Activated naive CD4-positive, alpha-beta T cell treated with anti-CD3 and anti-CD28 coated beads for 36 hours (primary cell): ENCODE data around the gene RUFY2. TPM values are rescaled to one million over a fixed set of nuclear protein-coding genes. Genes with fewer than 3 reads are reported as not detected.
A peak's percentile ranks its signal among the peaks of the same experiment; 100 is the strongest.

Source experiments
- CTCF ChIA-PET: fragments of 350-600 bp; sonication (Branson Sonifier 250); formaldehyde crosslinking; loops from one replicate; lab custom pipeline; 2021; ENCODE audit warnings: antibody characterized with exemption; lab: Charles Lee
- DNase-seq: peaks from one replicate; pipeline ENCODE4 v3.0.0-alpha.2; 2020
- H3K27ac Mint-ChIP-seq: one replicate; pipeline ENCODE4 v1.8.0; 2021; ENCODE audit warnings: mild to moderate bottlenecking, mixed read lengths
- H3K27me3 Mint-ChIP-seq: one replicate; pipeline ENCODE4 v1.8.0; 2021; ENCODE audit warnings: low read depth, mixed read lengths
- H3K36me3 Mint-ChIP-seq: one replicate; pipeline ENCODE4 v1.8.0; 2021; ENCODE audit warnings: low read depth, mixed read lengths
- H3K4me1 Mint-ChIP-seq: one replicate; pipeline ENCODE4 v1.8.0; 2021; ENCODE audit warnings: low read depth, mixed read lengths
- H3K4me3 Mint-ChIP-seq: one replicate; pipeline ENCODE4 v1.8.0; 2021; ENCODE audit warnings: mild to moderate bottlenecking, moderate library complexity, mixed read lengths
- H3K9me3 Mint-ChIP-seq: one replicate; pipeline ENCODE4 v1.8.0; 2021; ENCODE audit warnings: mixed read lengths
- intact Hi-C: fragments of 100-400 bp; cut with micrococcal nuclease; formaldehyde crosslinking; loops from one replicate; pipeline ENCODE4 v1.15.1; 2023
- total RNA-seq, 2 experiments: library from RNA; stranded (reverse); gene quantifications; one replicate each; pipeline ENCODE4 v1.2.3, GENCODE V29; 2021

The RUFY2 gene
- total RNA-seq, 2 experiments from 2014 or later = 5.2 to 6.7 TPM

DNA sequence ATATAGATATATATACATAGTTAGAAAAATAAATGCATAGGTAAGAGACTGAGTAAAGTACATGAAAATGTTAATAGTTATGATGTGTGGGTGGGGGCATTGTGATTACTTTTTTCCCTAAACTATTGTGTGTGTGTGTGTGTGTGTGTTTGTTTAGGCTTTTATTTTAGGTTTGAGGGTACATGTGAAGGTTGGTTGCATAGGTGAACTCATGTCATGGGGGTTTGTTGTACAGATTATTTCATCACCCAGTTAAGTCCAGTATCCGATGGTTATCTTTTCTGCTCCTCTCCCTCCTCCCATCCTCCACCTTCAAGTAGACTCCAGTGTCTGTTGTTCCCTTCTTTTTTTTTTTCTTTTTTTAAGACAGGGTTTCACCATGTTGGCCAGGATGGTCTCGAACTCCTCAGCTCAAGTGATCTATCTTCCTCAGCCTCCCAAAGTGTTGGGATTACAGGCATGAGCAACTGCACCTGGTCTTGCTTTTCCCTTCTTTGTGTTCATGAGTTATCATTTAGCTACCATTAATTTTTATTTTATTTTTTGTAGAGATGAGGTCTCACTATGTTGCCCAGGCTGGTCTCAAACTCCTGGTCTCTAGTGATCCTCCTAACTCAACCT is 1.9 kb upstream of the RUFY2 start:
- peak overlapping the region; percentile 15 for H3K4me3 Mint-ChIP-seq
- intact Hi-C loops = loop anchor here (5.0 kb wide), 1 partner anchor 552 kb away; no protein-coding TSS in a partner anchor
- H3K27ac Mint-ChIP-seq = no peak overlapping the region

DNA sequence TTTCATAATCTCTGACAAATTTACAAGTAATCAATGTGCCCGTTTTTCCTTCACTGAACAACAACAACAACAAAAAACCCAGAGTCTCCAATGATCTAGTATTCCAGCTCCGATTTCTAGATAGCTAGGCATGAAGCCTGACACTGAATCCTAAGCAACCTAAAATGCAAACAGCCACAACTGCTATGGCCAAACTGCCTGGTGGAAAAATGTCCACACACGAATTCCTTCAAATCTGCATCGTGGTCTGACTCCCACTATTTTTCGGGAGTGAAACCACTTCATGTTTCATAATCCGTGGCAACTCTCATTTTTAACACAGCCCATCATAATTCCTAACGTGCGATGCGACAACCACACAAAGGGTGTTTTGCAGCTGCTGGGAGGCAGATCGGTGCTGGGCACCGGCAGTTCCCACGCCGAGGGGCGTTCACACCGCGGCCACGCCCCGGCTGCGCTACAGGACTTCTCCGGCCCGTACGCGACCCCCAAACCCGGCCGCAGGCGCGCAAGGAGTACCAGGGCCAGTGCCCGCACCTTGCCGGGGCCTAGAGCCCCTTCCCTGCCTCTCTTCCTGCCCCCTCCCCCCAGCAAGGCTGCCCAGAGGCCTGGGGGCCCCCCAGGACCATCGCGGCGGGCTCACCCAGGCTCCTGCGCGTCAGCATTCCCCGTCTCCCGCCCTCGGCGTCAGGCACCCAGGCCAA is 814 bp downstream of the RUFY2 start:
- no peaks in the 10 kb centered on the region for H3K27me3 Mint-ChIP-seq
- CTCF ChIA-PET = interaction anchor here (0.6 to 1.8 kb wide), 11 partner anchors 9 to 330 kb away, joined by 3 to 7 read pairs (median 4); no protein-coding TSS in a partner anchor
- peak; percentile 39 for DNase-seq

More for the DNA sequence above, 1.9 kb upstream of the RUFY2 start:
- Mint-ChIP-seq H3K36me3 (peaks cover 7% of the 10 kb centered on the region), H3K9me3 (no peaks in the 10 kb centered on the region), H3K4me1 (peaks cover 16% of the 10 kb centered on the region), H3K27me3 (no peaks in the 10 kb centered on the region)
- CTCF ChIA-PET = interaction anchor here (0.7 to 1.3 kb wide), 3 partner anchors 13 to 266 kb away, joined by 3 to 5 read pairs (median 5); no protein-coding TSS in a partner anchor
- DNase-seq = no peak

DNA sequence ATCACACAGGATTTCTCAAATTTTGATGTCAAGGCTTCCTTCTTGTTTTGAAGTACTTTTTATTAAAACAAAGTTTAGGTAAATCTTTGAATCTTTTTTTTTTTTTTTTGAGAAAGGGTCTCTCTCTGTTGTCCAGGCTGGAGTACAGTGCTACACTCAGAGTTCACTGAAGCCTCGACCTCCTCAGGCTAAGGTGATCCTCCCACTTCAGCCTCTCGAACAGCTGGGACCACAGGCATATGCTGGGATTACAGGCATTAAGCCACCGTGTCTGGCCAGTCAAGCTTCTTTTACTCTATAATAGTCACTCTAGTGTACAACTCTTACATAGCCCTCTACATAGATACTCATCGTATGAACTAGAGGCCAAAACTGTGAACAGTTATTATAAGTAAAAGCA is 3.4 kb downstream of the RUFY2 start:
- Mint-ChIP-seq H3K4me3 (no peak overlapping the region), H3K4me1 (peaks cover 16% of the 10 kb centered on the region), H3K9me3 (no peaks in the 10 kb centered on the region), H3K36me3 (peaks cover 7% of the 10 kb centered on the region), H3K27ac (no peak overlapping the region), H3K27me3 (no peaks in the 10 kb centered on the region)
- intact Hi-C loops = loop anchor here (2.0 kb wide), 1 partner anchor 325 kb away; no protein-coding TSS in a partner anchor
- DNase-seq = no peak
- CTCF ChIA-PET = interaction anchor here (1.2 kb wide), 1 partner anchor 21 kb away, joined by 3 read pairs; no protein-coding TSS in a partner anchor

More for the DNA sequence above, 814 bp downstream of the RUFY2 start:
- H3K27ac Mint-ChIP-seq = peak overlapping the region; percentile 59
- intact Hi-C loops = loop anchor here (1.0 to 5.0 kb wide), 4 partner anchors 73 to 549 kb away; partner anchors contain the start of genes CCAR1, DDX50, HNRNPH3 and PBLD
- H3K36me3 Mint-ChIP-seq = peaks cover 3% of the 10 kb centered on the region
- H3K9me3 Mint-ChIP-seq = no peaks in the 10 kb centered on the region
- H3K4me3 Mint-ChIP-seq = peak overlapping the region; percentile 89
- peaks cover 16% of the 10 kb centered on the region for H3K4me1 Mint-ChIP-seq

DNA sequence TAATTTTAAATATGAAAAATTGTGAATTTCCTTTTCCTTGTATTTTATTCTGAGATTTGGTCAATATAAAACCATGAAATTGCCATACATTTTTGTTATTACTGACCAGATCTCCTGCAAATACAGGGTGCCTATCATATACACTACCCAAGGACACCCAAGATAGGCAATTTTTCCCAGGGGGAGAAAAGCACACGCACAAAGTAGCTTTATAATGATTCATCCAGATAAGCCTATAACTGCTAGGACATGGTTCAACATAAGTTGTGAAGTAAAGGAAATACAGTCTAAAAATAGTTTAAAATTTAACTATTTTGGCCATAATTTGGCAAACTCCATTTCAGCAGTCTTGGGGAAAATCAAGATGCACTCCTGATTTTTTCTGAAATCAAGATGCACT is 4.8 kb downstream of the RUFY2 start:
- CTCF ChIA-PET = no interaction called here
- H3K27me3 Mint-ChIP-seq = no peaks in the 10 kb centered on the region
- no peak overlapping the region for H3K27ac Mint-ChIP-seq
- peaks cover 7% of the 10 kb centered on the region for H3K36me3 Mint-ChIP-seq
- H3K9me3 Mint-ChIP-seq = no peaks in the 10 kb centered on the region
- intact Hi-C loops = loop anchor here (2.0 kb wide), 1 partner anchor 327 kb away; no protein-coding TSS in a partner anchor
- no peak overlapping the region for H3K4me3 Mint-ChIP-seq
- DNase-seq = no peak
- peaks cover 16% of the 10 kb centered on the region for H3K4me1 Mint-ChIP-seq

DNA sequence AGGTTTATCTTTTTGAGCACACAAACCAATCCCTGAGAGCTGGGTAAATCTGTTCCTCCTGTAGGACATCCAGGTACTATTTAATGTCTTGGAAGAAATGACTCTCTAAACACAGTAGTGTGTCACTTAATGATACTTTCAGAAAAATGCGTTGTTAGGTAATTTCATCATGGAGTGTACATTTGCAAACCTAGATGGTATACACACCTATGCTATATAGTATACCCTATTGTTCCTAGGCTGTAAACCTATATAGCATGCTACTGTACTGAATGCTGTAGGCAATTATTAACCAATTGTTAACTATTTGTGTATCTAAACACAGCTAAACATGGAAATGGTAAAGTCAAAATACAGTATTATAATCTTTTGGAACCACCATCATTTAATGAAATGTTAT is 10.1 kb downstream of the RUFY2 start:
- H3K27ac Mint-ChIP-seq = no peak overlapping the region
- no peaks in the 10 kb centered on the region for H3K4me1 Mint-ChIP-seq
- no peak overlapping the region for H3K4me3 Mint-ChIP-seq
- no peaks in the 10 kb centered on the region for H3K9me3 Mint-ChIP-seq
- no peaks in the 10 kb centered on the region for H3K27me3 Mint-ChIP-seq
- peaks cover 12% of the 10 kb centered on the region for H3K36me3 Mint-ChIP-seq
- intact Hi-C loops = no loop called here
- no peak for DNase-seq
- CTCF ChIA-PET = interaction anchor here (1.8 kb wide), 1 partner anchor 10 kb away, joined by 7 read pairs; the partner anchor contains the start of gene RUFY2

DNA sequence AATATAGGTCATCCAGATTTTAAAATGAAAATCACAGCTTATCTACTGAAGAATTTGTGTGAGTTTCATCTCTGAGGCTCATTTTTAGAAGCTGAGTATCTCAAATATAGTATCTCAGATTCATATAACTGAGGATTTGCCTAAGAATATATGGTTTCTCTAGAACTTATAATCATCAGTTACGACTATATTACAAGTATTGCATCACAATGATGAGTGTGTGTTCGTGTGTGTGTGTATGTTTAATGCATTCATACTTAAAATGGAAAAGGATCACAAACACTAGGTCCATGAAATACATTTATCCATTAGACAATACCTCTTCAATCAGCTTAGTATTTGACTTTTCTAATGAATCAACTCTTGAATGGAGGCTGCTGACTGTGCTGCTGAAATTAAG is 21.3 kb downstream of the RUFY2 start:
- Mint-ChIP-seq H3K27me3 (no peaks in the 10 kb centered on the region), H3K27ac (no peak overlapping the region), H3K36me3 (peaks cover 3% of the 10 kb centered on the region), H3K4me1 (no peaks in the 10 kb centered on the region), H3K4me3 (no peak overlapping the region), H3K9me3 (no peaks in the 10 kb centered on the region)
- no peak for DNase-seq
- intact Hi-C loops = no loop called here
- CTCF ChIA-PET = no interaction called here

DNA sequence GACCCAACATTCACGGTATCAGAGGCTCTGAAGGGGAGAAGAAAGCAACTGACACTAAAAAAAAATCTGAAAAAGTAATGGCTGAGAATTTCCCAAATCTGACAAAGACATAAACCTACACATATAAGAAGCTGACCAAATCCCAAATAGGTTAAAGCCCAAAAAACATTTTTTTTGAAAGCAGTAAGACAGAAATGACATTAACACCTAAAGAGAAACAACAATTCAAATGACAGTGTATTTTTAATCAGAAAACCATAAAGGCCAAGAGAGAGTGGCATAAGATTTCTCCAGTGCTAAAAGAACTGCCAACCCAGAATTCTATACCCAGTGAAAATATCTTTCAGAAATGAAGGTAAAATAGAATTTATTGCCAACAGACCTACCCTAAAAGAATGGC is 35.5 kb downstream of the RUFY2 start:
- Mint-ChIP-seq H3K4me3 (no peak overlapping the region), H3K27ac (no peak overlapping the region), H3K4me1 (no peaks in the 10 kb centered on the region), H3K36me3 (peaks cover 36% of the 10 kb centered on the region), H3K9me3 (peaks cover 10% of the 10 kb centered on the region), H3K27me3 (no peaks in the 10 kb centered on the region)
- CTCF ChIA-PET = no interaction called here
- DNase-seq = no peak
- intact Hi-C loops = no loop called here

DNA sequence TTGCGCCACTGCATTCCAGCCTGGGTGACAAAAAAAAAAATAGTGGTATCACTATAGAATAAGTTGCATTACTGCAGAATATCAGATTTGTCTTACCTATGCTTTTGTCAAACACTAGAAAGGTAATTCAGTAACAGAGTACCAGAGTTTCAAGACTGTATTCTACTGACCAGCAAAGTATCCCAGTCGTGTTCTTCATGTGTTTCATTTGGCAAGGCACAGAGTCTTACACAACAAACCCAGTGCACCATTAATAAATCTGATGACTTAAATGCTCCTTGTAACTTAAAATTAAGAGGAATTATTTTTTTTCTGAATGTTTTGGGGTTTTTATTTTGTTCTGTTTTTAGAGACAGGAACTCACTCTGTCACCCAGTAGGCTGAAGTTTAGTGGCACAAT is 40.0 kb downstream of the RUFY2 start:
- CTCF ChIA-PET = interaction anchor here (0.7 kb wide), 1 partner anchor 96 kb away, joined by 3 read pairs; no protein-coding TSS in a partner anchor
- H3K4me1 Mint-ChIP-seq = peaks cover 3% of the 10 kb centered on the region
- no peak overlapping the region for H3K4me3 Mint-ChIP-seq
- no peak for DNase-seq
- intact Hi-C loops = no loop called here
- no peak overlapping the region for H3K27ac Mint-ChIP-seq
- H3K9me3 Mint-ChIP-seq = peaks cover 6% of the 10 kb centered on the region
- H3K27me3 Mint-ChIP-seq = no peaks in the 10 kb centered on the region
- peaks cover 19% of the 10 kb centered on the region for H3K36me3 Mint-ChIP-seq

DNA sequence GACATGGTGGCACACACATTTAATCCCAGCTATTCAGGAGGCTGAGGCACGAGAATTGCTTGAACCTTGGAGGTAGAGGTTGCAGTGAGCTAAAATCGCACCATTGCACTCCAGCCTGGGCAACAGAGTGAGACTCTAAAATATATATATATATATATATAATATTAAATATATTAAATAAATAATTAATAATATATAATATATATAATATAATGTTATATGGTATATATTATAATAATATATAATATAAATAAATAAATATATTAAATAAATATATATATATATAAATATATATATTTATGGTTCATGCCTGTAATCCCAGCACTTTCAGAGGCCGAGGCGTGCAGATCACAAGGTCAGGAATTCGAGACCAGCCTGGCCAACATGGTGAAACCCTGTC is 40.5 kb downstream of the RUFY2 start:
- H3K27ac Mint-ChIP-seq = no peak overlapping the region
- H3K4me1 Mint-ChIP-seq = peaks cover 3% of the 10 kb centered on the region
- CTCF ChIA-PET = interaction anchor here (0.6 kb wide), 1 partner anchor 529 kb away, joined by 3 read pairs; no protein-coding TSS in a partner anchor

DNA sequence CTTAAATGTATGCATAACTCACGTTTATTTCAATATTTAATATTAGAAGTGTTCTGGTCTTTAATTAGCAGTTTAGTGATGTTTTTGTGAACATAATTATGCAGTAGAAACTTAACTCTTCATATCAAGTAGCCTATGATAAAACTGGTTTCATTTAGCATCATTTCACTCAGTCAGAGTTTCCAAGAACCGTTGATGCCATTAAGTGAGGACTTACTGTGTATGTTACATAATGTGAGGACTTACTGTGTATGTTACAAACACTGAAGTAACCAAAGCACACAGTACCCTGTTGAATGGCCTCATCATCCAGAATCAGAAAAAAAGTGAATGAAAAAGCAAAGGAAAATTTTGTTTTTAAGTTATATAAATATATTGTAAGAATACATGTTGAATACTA is 41.5 kb downstream of the RUFY2 start:
- peaks cover 9% of the 10 kb centered on the region for H3K36me3 Mint-ChIP-seq
- peaks cover 2% of the 10 kb centered on the region for H3K9me3 Mint-ChIP-seq
- peaks cover 3% of the 10 kb centered on the region for H3K4me1 Mint-ChIP-seq

More for the DNA sequence above, 40.5 kb downstream of the RUFY2 start:
- H3K9me3 Mint-ChIP-seq = peaks cover 5% of the 10 kb centered on the region
- no peak for DNase-seq
- H3K27me3 Mint-ChIP-seq = no peaks in the 10 kb centered on the region
- H3K36me3 Mint-ChIP-seq = peaks cover 15% of the 10 kb centered on the region
- intact Hi-C loops = no loop called here
- H3K4me3 Mint-ChIP-seq = no peak overlapping the region

DNA sequence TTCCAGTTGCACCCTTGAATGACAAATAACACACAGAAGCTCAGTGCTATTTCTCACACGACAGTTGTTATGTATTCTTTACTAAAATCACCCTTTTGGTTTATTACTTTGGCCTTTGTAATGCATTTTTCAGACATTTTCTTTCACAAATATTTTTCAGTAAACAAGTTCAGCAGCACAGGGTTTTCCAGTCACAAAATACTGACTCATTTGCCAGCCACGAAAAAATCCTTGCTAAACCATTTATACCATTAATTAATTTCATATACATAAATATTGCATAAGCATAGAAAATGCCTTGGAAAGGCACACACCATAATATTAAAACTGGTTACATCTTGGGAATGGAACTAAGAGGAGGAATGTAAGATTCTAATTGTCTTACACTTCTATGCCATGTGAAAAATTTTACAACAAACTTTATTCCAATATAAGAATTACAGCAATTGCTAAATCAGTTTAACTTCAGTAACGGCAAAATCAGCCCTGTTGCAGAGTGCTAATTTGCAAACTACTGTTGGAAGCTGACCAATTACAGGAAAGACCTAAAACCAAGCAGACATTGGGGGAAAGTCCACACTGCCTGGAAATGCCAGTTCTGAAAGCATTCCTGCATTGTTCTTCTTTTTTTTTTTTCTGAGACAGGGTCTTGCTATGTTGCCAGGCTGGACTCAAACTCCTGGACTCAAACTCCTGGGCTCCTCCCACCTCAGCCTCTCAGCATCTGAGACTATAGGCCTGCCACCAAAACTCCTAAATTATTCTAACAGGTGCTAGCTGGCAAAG is 42.8 kb downstream of the RUFY2 start:
- Mint-ChIP-seq H3K36me3 (peaks cover 5% of the 10 kb centered on the region), H3K4me1 (peaks cover 3% of the 10 kb centered on the region), H3K9me3 (no peaks in the 10 kb centered on the region), H3K27me3 (no peaks in the 10 kb centered on the region), H3K27ac (no peak overlapping the region), H3K4me3 (no peak overlapping the region)
- no peak for DNase-seq
- CTCF ChIA-PET = interaction anchor here (1.5 kb wide), 1 partner anchor 62 kb away, joined by 5 read pairs; no protein-coding TSS in a partner anchor
- intact Hi-C loops = no loop called here

More for the DNA sequence above, 41.5 kb downstream of the RUFY2 start:
- H3K27ac Mint-ChIP-seq = no peak overlapping the region
- H3K4me3 Mint-ChIP-seq = no peak overlapping the region
- intact Hi-C loops = no loop called here
- H3K27me3 Mint-ChIP-seq = no peaks in the 10 kb centered on the region
- no peak for DNase-seq
- CTCF ChIA-PET = no interaction called here

DNA sequence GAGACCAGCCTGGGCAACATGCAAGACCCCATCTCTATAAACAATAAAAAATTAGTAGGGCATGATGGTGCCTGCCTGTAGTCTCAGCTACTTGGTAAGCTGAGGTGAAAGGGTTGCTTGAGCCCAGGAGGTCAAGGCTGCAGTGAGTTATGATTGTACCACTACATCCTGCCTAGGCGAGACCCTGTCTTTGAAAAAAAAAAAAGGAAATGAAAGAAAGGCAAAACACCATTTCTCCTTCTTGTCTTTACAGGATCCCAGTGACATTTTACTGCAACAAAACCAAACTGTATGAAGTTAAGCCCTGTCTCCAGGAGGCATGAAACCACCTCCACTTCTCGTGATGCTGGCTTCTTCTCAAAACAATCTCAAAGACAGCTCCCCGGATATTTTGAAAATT is 44.5 kb downstream of the RUFY2 start:
- DNase-seq = no peak
- Mint-ChIP-seq H3K4me3 (no peak overlapping the region), H3K9me3 (no peaks in the 10 kb centered on the region), H3K27ac (no peak overlapping the region), H3K4me1 (peaks cover 3% of the 10 kb centered on the region), H3K27me3 (no peaks in the 10 kb centered on the region), H3K36me3 (peaks cover 5% of the 10 kb centered on the region)
- CTCF ChIA-PET = interaction anchor here (1.0 to 1.8 kb wide), 2 partner anchors 9 to 12 kb away, joined by 3 to 4 read pairs; no protein-coding TSS in a partner anchor
- intact Hi-C loops = no loop called here
